Measurements from ENCODE around the gene CAMK1D.
A peak's percentile ranks its signal among the peaks of the same experiment; 100 is the strongest.
"Not testable (repeated sequence)": the region's sequence is repeated elsewhere in the genome, so short reads cannot be mapped to it uniquely, and the experiment has no call there.

Gene CAMK1D

DNA sequence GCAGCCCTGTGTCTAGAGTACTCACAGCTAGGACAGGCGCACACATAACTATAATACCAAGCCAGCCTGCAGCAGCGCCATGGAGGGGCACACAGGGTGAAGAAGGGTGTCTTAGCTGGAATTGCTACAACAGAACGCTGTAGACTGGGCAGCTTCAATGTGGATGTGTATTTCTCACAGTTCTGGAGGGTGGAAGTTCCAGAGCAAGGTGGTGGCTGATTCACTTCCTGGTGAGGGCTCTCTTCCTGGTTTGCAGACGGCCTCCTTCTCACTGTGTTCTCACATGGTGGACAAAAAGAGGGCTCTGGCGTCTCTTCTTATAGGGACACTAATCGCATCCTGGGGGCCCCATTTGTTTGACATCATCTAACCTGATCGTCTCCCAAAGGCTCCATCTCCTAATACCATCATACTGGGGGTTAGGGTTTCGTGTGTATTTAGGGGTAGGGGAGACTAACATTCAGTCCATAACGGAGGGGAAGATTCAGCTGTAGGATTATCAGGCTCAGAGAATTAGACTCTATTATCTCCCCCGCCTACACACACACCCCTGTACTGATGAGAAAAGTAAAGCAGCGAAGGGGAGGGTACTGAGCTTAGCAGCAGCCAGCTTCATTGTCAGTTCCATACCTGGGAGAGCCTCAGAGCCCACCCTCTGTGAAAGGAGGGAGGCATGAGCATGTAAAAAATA, 363.1 kb downstream of the CAMK1D start:
- no peak for TF ChIP-seq CTCF (IDR thresholded peaks at IDR 0.05; ENCODE audit: control insufficient read depth, extremely low read depth, insufficient read depth)
- DNase-seq (ENCODE audit: low read depth): no peak
- no peak overlapping the region for H3K4me3 ChIP-seq (ENCODE audit: low read depth, low read length)

- H3K4me3 ChIP-seq (ENCODE audit: low read depth, low read length); DNase-seq (ENCODE audit: low read depth): not testable (repeated sequence)
Observed at GRCh38 chr10:12712984-12713316, 363.6 kb downstream of the CAMK1D start.

DNA sequence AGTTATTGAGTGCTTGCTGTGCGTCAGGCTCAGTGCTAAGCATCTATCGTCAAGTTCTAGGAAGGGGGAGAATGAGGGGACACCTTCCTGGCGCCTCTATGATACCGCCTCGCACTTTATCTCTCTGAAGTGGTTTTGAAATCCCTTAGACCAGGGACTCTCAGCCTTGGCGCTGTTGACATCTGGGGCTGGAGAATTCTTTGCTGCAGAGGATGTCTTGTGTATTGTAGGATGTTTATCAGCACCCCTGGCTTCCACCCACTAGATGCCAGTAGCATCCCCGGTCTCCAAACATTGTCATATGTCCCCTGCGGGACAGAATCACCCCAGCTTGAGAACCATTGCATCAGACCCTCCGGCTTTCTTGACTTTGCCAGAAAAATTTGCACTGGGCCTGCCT, 366.7 kb downstream of the CAMK1D start:
- H3K4me3 ChIP-seq (ENCODE audit: low read depth, low read length): no peak overlapping the region
- no peak for DNase-seq (ENCODE audit: low read depth)
- no peak for TF ChIP-seq CTCF (IDR thresholded peaks at IDR 0.05; ENCODE audit: control insufficient read depth, extremely low read depth, insufficient read depth)

DNA sequence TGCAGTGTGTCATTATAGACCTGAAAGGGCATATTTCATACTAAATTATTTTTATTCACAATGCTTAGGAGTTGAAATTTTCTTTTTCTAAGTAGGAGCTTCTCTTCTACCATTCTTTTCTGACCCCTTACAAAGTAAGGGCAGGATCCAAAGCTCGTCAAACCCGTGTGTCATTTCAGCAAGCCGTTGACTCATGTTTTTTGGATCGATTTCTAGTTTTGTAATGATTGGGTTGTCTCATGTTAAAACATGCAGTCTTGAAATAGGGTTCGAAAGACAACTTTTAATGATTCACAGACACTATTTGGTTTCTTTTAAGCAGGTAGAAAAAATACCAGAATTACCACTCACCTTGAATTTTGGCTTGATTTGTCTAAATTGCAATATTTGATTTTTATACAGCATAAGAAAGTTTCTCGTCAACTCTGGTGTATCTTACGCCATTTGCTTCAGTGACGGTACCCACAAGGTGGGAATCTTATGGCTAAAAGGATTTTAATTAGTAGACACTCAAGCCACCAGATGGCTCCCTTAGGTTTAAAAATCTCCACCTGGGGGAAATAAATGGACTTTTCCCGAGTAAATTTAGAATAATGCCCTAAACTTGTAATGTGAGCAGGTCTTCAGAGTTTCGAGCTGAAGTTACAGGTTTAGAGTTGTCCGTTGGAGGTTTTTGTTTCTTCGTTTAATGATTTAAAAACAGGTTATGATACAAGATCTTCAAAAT, 368.8 kb downstream of the CAMK1D start:
- peak; percentile 38 for TF ChIP-seq CTCF (IDR thresholded peaks at IDR 0.05; ENCODE audit: control insufficient read depth, extremely low read depth, insufficient read depth)
- DNase-seq (ENCODE audit: low read depth): no peak
- no peak overlapping the region for H3K4me3 ChIP-seq (ENCODE audit: low read depth, low read length)

DNA sequence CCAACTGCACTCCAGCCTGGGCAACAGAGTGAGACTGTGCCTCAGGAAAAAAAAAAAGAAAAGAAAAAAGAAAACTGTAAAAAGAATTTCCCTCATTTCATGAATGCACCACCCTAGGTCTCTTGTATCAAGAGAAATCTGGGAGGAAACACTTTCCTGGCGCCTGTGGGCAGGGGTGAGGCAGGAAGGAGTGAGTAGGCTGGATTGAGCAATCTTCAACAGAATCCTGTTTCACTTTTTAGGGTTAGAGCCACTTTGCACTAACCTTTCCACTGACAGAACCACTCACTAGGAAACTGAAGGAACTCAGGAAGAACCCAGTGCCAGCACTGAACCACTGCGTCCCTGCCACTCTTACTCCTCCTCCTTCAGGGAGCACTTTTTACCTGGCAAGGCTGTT, 370.0 kb downstream of the CAMK1D start:
- no peak overlapping the region for H3K4me3 ChIP-seq (ENCODE audit: low read depth, low read length)
- no peak for TF ChIP-seq CTCF (IDR thresholded peaks at IDR 0.05; ENCODE audit: control insufficient read depth, extremely low read depth, insufficient read depth)
- DNase-seq (ENCODE audit: low read depth): no peak

DNA sequence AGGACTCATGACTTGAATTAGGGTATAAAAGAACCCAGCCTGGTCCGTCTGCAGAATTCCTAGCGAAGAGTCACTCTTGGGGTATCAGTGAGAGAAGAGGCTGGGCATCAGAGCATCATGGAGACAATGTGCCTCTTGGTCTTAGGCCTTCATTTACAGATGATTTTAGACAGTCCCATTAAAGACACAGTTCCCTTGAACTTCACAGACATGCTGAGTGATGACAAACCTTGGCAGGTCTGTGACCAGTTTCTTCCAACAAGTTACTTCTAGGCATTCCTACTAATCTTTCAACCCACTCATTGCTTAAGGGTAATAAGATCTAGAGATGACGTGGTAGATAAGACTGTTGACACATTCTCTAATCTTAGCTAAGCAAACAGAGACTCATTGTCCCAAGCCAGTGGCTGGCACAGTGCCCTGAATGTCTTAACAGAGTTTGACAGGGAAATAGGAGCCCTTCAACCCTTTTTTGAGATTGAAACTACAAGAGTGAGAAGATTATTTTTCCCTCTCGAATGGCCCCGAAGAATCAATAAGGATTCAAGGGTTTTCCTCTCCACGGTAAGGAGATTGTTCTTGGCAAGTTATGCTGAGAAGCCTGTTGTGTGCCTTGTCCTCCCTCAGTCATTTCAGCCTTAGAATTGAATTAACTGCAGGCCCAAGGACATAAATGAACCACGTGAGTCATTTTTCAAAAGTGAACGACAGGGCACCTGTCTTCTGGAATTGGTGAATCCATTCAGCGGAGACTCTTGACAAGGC, 371.1 kb downstream of the CAMK1D start:
- peak; percentile 99 for DNase-seq (ENCODE audit: low read depth)
- no peak overlapping the region for H3K4me3 ChIP-seq (ENCODE audit: low read depth, low read length)
- no peak for TF ChIP-seq CTCF (IDR thresholded peaks at IDR 0.05; ENCODE audit: control insufficient read depth, extremely low read depth, insufficient read depth)

GRCh38 chr10:12721334-12721733, 372.0 kb downstream of the CAMK1D start:
- no peak for DNase-seq (ENCODE audit: low read depth)
- no peak overlapping the region for H3K4me3 ChIP-seq (ENCODE audit: low read depth, low read length)
- TF ChIP-seq CTCF (IDR thresholded peaks at IDR 0.05; ENCODE audit: control insufficient read depth, extremely low read depth, insufficient read depth): no peak
